ENCODE measurements around the gene ATF4. TPM values are rescaled to one million over a fixed set of nuclear protein-coding genes. Genes with fewer than 3 reads are reported as not detected.
"Not testable (repeated sequence)": the region's sequence is repeated elsewhere in the genome, so short reads cannot be mapped to it uniquely, and the experiment has no call there.

ATF4 gene
- total RNA-seq, 1 donor from 2014 or later, result 207 TPM

GRCh38 chr22:39489094-39490068 is 31.0 kb upstream of the ATF4 start:
- no peak for DNase-seq (ENCODE audit: extremely low read depth, low read depth, low spot score)

GRCh38 chr22:39490135-39490798 is 30.1 kb upstream of the ATF4 start:
- DNase-seq (ENCODE audit: extremely low read depth, low read depth, low spot score), result no peak

- no peak for DNase-seq (ENCODE audit: extremely low read depth, low read depth, low spot score)
Measured at GRCh38 chr22:39490966-39491680, 29.2 kb upstream of the ATF4 start.

GRCh38 chr22:39491696-39492095 is 28.7 kb upstream of the ATF4 start:
- no peak for DNase-seq (ENCODE audit: extremely low read depth, low read depth, low spot score)

- no peak for DNase-seq (ENCODE audit: extremely low read depth, low read depth, low spot score)
Measured at GRCh38 chr22:39492186-39492585, 28.2 kb upstream of the ATF4 start.

- DNase-seq (ENCODE audit: extremely low read depth, low read depth, low spot score), result no peak
Measured at GRCh38 chr22:39493759-39494158, 26.6 kb upstream of the ATF4 start.

- DNase-seq (ENCODE audit: extremely low read depth, low read depth, low spot score), result no peak
Measured at GRCh38 chr22:39494471-39495120, 25.8 kb upstream of the ATF4 start.

GRCh38 chr22:39496131-39496838 is 24.1 kb upstream of the ATF4 start:
- DNase-seq (ENCODE audit: extremely low read depth, low read depth, low spot score), result no peak

GRCh38 chr22:39497429-39497828 is 22.9 kb upstream of the ATF4 start:
- DNase-seq (ENCODE audit: extremely low read depth, low read depth, low spot score), result no peak

GRCh38 chr22:39498368-39498767 is 22.0 kb upstream of the ATF4 start:
- DNase-seq (ENCODE audit: extremely low read depth, low read depth, low spot score), result no peak

GRCh38 chr22:39498802-39499201 is 21.6 kb upstream of the ATF4 start:
- no peak for DNase-seq (ENCODE audit: extremely low read depth, low read depth, low spot score)

- DNase-seq (ENCODE audit: extremely low read depth, low read depth, low spot score), result no peak
Measured at GRCh38 chr22:39500101-39500500, 20.3 kb upstream of the ATF4 start.

- no peak for DNase-seq (ENCODE audit: extremely low read depth, low read depth, low spot score)
Measured at GRCh38 chr22:39501644-39502108, 18.7 kb upstream of the ATF4 start.

GRCh38 chr22:39502109-39502788 is 18.1 kb upstream of the ATF4 start, which contains the start of gene MIEF1:
MIEF1 (plus strand) TSS chr22:39502290; CDS start chr22:39511295, 9,005 bp downstream.
- no peak for DNase-seq (ENCODE audit: extremely low read depth, low read depth, low spot score)

GRCh38 chr22:39502789-39503409 is 17.5 kb upstream of the ATF4 start:
- DNase-seq (ENCODE audit: extremely low read depth, low read depth, low spot score), result no peak

GRCh38 chr22:39503630-39504029 is 16.7 kb upstream of the ATF4 start:
- no peak for DNase-seq (ENCODE audit: extremely low read depth, low read depth, low spot score)

GRCh38 chr22:39504071-39504470 is 16.3 kb upstream of the ATF4 start:
- DNase-seq (ENCODE audit: extremely low read depth, low read depth, low spot score), result no peak

- DNase-seq (ENCODE audit: extremely low read depth, low read depth, low spot score), result not testable (repeated sequence)
Measured at GRCh38 chr22:39507021-39507420, 13.3 kb upstream of the ATF4 start.

GRCh38 chr22:39508393-39508792 is 12.0 kb upstream of the ATF4 start:
- no peak for DNase-seq (ENCODE audit: extremely low read depth, low read depth, low spot score)
